Measurements from ENCODE around the gene PSMC3.

PSMC3 gene

DNA sequence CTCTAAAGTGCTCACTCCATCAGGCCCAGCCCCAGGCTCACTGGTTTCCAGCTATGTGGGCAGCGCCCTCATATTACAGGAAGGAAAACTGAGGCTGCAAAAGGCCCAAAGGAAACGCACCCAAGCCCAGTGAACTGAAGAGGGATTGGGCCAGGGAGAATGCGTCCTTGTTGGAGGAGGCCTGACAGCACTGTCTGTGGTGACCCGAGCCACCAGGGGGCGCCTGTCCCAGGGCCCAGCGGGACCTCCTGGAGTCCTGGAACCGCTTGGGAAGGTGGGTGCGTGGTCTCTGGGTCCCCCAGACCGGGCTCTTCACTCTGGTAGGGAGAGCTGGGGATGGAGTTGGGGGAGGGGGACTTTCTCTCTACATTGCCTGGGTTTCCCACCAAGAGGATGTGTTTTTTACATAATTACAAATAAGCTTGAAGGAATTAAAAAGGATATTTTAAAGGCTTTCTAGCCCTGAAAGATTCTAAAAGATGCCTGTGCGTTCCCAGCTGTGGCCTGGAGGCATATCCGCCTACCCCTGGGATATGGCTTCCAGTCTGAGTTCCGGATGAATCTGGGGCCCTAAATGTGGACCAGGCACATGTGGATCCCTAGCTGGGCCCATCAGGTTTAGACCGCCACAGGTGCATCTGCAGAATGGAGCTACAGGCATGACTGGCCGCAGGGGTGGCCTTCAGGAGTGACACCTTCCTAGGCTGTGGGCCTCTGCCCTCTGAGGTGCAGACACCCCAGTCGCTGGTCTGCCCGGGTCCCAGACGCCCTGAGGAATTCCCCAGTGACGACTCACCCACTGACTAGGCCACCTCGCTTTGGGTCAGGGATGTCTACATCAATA, 52.1 kb downstream of the PSMC3 start:
- ChIA-PET CTCF (interaction anchor here (0.7 to 5.4 kb wide), 41 partner anchors 9 to 726 kb away, joined by 3 to 92 read pairs (median 3); partner anchors contain the start of genes MYBPC3, PSMC3 and SLC39A13), POLR2A (no interaction called here)
- TF ChIP-seq, protein P1, sequence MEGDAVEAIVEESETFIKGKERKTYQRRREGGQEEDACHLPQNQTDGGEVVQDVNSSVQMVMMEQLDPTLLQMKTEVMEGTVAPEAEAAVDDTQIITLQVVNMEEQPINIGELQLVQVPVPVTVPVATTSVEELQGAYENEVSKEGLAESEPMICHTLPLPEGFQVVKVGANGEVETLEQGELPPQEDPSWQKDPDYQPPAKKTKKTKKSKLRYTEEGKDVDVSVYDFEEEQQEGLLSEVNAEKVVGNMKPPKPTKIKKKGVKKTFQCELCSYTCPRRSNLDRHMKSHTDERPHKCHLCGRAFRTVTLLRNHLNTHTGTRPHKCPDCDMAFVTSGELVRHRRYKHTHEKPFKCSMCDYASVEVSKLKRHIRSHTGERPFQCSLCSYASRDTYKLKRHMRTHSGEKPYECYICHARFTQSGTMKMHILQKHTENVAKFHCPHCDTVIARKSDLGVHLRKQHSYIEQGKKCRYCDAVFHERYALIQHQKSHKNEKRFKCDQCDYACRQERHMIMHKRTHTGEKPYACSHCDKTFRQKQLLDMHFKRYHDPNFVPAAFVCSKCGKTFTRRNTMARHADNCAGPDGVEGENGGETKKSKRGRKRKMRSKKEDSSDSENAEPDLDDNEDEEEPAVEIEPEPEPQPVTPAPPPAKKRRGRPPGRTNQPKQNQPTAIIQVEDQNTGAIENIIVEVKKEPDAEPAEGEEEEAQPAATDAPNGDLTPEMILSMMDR (IDR thresholded peaks at IDR 0.05; ENCODE audit: control extremely low read depth, extremely low read depth, low read depth, missing control alignments) = peak; percentile 98
- DNase-seq (ENCODE audit: extremely low spot score) = peak; percentile 84

DNA sequence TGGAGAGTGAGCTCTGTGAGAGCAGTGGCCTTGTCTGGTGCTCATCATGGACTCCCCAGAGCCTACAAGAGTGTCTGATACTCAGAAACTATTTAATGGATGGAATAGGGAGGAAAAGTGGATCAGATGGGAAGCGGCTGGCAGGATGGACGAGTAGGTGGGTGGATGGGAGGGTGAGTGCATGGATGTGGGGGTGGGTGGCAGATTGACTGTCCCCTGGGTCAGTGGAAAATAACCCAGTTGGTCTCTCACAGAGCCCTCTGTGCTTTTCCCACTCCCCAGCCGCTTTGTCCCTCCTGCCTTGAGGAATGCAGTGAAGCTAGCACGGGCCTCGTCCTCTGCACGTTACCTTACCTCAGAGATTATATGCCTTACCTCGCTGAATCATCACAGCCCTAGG, 53.8 kb downstream of the PSMC3 start:
- POLR2A ChIA-PET = no interaction called here
- CTCF ChIA-PET = interaction anchor here (0.9 to 5.4 kb wide), 11 partner anchors 13 to 100 kb away, joined by 3 to 92 read pairs (median 10); partner anchors contain the start of gene SLC39A13

DNA sequence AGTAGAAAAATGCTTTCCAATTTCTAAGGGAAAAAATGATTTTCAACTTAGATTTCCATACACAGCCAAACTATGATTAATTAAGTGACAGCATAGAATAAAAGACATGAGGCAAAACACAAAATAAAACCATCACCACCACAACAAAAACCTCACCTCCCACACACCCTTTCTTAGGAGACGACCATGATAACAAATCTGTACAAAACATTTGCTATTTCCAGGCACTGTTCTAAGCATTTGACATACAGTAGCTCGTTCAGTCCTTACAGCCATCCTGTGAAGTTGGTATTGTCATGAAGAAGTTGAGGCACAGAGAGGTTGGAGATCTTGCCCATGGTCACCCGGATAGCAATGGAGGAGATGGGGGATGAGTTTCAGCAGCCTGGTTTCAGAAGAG, 56.6 kb downstream of the PSMC3 start:
- DNase-seq (ENCODE audit: extremely low spot score) = no peak
- TF ChIP-seq, protein P1 (IDR thresholded peaks at IDR 0.05; ENCODE audit: control extremely low read depth, extremely low read depth, low read depth, missing control alignments) = no peak

More for the DNA sequence above, 53.8 kb downstream of the PSMC3 start:
- TF ChIP-seq, protein P1 (IDR thresholded peaks at IDR 0.05; ENCODE audit: control extremely low read depth, extremely low read depth, low read depth, missing control alignments) = no peak
- no peak for DNase-seq (ENCODE audit: extremely low spot score)

More for the DNA sequence above, 56.6 kb downstream of the PSMC3 start:
- CTCF ChIA-PET = interaction anchor here (0.8 to 1.3 kb wide), 5 partner anchors 10 to 43 kb away, joined by 3 to 4 read pairs (median 3); no protein-coding TSS in a partner anchor
- POLR2A ChIA-PET = no interaction called here
